Measurements from ENCODE around the gene CADPS2.
"Not testable (repeated sequence)": the region's sequence is repeated elsewhere in the genome, so short reads cannot be mapped to it uniquely, and the experiment has no call there.

CADPS2 gene

GRCh38 chr7:122304996-122305421, 581.3 kb downstream of the CADPS2 start:
- no peak for DNase-seq

GRCh38 chr7:122304319-122304975, 581.8 kb downstream of the CADPS2 start, which contains the start of gene FEZF1:
TSS of gene FEZF1 (minus strand) at chr7:122304750. CDS start at chr7:122304437, 313 bp downstream.
- DNase-seq, result no peak

GRCh38 chr7:122303531-122304318, 582.5 kb downstream of the CADPS2 start:
- DNase-seq, result no peak

- no peak for DNase-seq
Observed at GRCh38 chr7:122302761-122303530, 583.3 kb downstream of the CADPS2 start.

- no peak for DNase-seq
Observed at GRCh38 chr7:122301858-122302760, 584.2 kb downstream of the CADPS2 start.

- DNase-seq, result no peak
Observed at GRCh38 chr7:122300956-122301833, 585.1 kb downstream of the CADPS2 start.

GRCh38 chr7:122300211-122300932, 585.9 kb downstream of the CADPS2 start:
- no peak for DNase-seq

- no peak for DNase-seq
Observed at GRCh38 chr7:122299624-122300210, 586.5 kb downstream of the CADPS2 start.

GRCh38 chr7:122298618-122299017, 587.6 kb downstream of the CADPS2 start:
- no peak for DNase-seq

- DNase-seq, result no peak
Observed at GRCh38 chr7:122298131-122298530, 588.1 kb downstream of the CADPS2 start.

GRCh38 chr7:122291189-122291588, 595.1 kb downstream of the CADPS2 start:
- no peak for DNase-seq

GRCh38 chr7:122290476-122290875, 595.8 kb downstream of the CADPS2 start:
- no peak for DNase-seq

GRCh38 chr7:122289426-122289825, 596.8 kb downstream of the CADPS2 start:
- no peak for DNase-seq

- DNase-seq, result not testable (repeated sequence)
Observed at GRCh38 chr7:122284608-122285007, 601.7 kb downstream of the CADPS2 start.

- DNase-seq, result no peak
Observed at GRCh38 chr7:122273117-122273516, 613.1 kb downstream of the CADPS2 start.

- DNase-seq, result no peak
Observed at GRCh38 chr7:122269241-122269640, 617.0 kb downstream of the CADPS2 start.

All from T-helper 2 cell (primary cell).